MCF 10A (cell line): ENCODE data around the gene ZAR1L. TPM values are rescaled to one million over a fixed set of nuclear protein-coding genes. Genes with fewer than 3 reads are reported as not detected.

Experiments
- BruUV-seq: library from RNA; stranded (reverse); fragments of 400-500 nt; replicated peaks from 2 replicates; lab custom pipeline; 2021; lab: Mats Ljungman, UMichigan
- CTCF ChIA-PET: fragments of 300-600 bp; sonication (Branson Sonifier 250); formaldehyde crosslinking; extraction: SDS; loops from one replicate; lab custom pipeline; 2021; ENCODE audit warnings: antibody characterized with exemption, inconsistent platforms; lab: Yijun Ruan, JAX
- POLR2A ChIA-PET: fragments of 300-600, 350-650 bp; sonication (Branson Sonifier 250); formaldehyde crosslinking; extraction: SDS; loops from one replicate; lab custom pipeline; 2020; ENCODE audit warnings: antibody characterized with exemption, inconsistent platforms; lab: Yijun Ruan, JAX
- DNase-seq: peaks from one replicate; pipeline ENCODE4 v3.0.0-alpha.2; 2018; ENCODE audit not compliant: unreplicated experiment
- H3K27ac Mint-ChIP-seq: one replicate; pipeline ENCODE4 v1.8.0; 2022; ENCODE audit warnings: mild to moderate bottlenecking, low read depth, mixed read lengths; ENCODE audit not compliant: unreplicated experiment
- H3K27me3 Mint-ChIP-seq: one replicate; pipeline ENCODE4 v1.8.0; 2022; ENCODE audit warnings: mixed read lengths; ENCODE audit not compliant: insufficient read depth, unreplicated experiment
- H3K36me3 Mint-ChIP-seq: one replicate; pipeline ENCODE4 v1.8.0; 2022; ENCODE audit warnings: mild to moderate bottlenecking, moderate library complexity, mixed read lengths; ENCODE audit not compliant: insufficient read depth, unreplicated experiment
- H3K4me1 Mint-ChIP-seq: one replicate; pipeline ENCODE4 v1.8.0; 2022; ENCODE audit warnings: mixed read lengths; ENCODE audit not compliant: insufficient read depth, unreplicated experiment
- H3K4me3 Mint-ChIP-seq: one replicate; pipeline ENCODE4 v1.8.0; 2022; ENCODE audit warnings: mild to moderate bottlenecking, moderate library complexity, mixed read lengths; ENCODE audit not compliant: unreplicated experiment
- H3K9me3 Mint-ChIP-seq: one replicate; pipeline ENCODE4 v1.8.0; 2022; ENCODE audit warnings: mixed read lengths; ENCODE audit not compliant: unreplicated experiment
- intact Hi-C: fragments of 100-400 bp; cut with micrococcal nuclease; formaldehyde crosslinking; loops from 2 replicates; pipeline ENCODE4 v1.14.1; 2022
- total RNA-seq: library from RNA; stranded (reverse); gene quantifications from 2 replicates; pipeline ENCODE4 v1.2.3, GENCODE V29; 2022
- TF ChIP-seq, protein P1 (sequence below): fragments of 200-600 bp; IDR thresholded peaks from one replicate; pipeline ENCODE4 v1.8.0; 2022; ENCODE audit warnings: antibody characterized with exemption, mild to moderate bottlenecking; ENCODE audit not compliant: unreplicated experiment

Gene ZAR1L
- total RNA-seq, 1 experiment from 2014 or later = not detected

DNA sequence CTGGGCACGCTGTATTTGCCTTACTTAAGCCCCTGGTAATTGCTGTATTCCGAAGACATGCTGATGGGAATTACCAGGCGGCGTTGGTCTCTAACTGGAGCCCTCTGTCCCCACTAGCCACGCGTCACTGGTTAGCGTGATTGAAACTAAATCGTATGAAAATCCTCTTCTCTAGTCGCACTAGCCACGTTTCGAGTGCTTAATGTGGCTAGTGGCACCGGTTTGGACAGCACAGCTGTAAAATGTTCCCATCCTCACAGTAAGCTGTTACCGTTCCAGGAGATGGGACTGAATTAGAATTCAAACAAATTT lies 821 bp upstream of the ZAR1L start:
- POLR2A ChIA-PET = interaction anchor here (0.6 to 4.8 kb wide), 11 partner anchors 12 to 968 kb away, joined by 3 to 19 read pairs (median 4); partner anchors contain the start of gene FRY
- intact Hi-C loops = no loop called here

DNA sequence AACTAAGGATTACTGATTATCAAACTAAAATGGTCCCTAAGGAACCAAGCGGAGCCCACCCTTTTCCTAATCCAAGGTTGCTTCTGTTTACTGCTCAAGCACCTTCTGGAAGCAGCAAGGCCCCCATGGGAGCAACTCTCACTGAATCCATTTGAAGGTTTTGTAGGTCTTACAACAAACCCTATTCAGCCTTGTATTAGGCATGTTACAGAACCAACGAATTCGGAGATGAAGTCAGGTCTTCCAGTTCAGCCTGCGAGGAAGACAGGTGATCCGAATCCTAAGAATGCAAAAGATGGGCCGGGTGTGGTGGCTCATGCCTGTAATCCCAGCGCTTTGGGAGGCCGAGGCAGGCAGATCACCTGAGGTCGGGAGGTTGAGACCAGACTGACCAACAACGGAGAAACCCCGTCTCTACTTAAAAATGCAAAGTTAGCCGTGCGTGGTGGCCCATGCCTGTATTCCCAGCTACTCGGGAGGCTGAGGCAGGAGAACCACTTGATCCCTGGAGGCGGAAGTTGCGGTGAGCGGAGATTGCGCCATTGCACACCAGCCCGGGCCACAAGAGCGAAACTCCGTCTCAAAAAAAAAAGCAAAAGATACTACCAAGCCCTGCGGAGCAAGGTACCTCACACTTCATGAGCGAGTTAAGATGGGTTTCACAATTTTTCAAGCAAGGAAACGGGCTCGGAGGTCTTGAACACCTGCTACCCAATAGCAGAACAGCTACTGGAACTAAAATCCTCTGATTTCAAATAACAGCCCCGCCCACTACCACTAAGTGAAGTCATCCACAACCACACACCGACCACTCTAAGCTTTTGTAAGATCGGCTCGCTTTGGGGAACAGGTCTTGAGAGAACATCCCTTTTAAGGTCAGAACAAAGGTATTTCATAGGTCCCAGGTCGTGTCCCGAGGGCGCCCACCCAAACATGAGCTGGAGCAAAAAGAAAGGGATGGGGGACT lies 609 bp downstream of the ZAR1L start:
- DNase-seq = no peak
- POLR2A ChIA-PET = interaction anchor here (0.7 to 4.8 kb wide), 13 partner anchors 9 to 406 kb away, joined by 3 to 19 read pairs (median 4); partner anchors contain the start of gene FRY
- BruUV-seq = TSS peak; percentile 88

More for the DNA sequence above, 821 bp upstream of the ZAR1L start:
- no peaks in the 10 kb centered on the region for H3K36me3 Mint-ChIP-seq
- TF ChIP-seq, protein P1, sequence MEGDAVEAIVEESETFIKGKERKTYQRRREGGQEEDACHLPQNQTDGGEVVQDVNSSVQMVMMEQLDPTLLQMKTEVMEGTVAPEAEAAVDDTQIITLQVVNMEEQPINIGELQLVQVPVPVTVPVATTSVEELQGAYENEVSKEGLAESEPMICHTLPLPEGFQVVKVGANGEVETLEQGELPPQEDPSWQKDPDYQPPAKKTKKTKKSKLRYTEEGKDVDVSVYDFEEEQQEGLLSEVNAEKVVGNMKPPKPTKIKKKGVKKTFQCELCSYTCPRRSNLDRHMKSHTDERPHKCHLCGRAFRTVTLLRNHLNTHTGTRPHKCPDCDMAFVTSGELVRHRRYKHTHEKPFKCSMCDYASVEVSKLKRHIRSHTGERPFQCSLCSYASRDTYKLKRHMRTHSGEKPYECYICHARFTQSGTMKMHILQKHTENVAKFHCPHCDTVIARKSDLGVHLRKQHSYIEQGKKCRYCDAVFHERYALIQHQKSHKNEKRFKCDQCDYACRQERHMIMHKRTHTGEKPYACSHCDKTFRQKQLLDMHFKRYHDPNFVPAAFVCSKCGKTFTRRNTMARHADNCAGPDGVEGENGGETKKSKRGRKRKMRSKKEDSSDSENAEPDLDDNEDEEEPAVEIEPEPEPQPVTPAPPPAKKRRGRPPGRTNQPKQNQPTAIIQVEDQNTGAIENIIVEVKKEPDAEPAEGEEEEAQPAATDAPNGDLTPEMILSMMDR = no peak
- H3K4me1 Mint-ChIP-seq = no peaks in the 10 kb centered on the region
- CTCF ChIA-PET = interaction anchor here (1.1 to 2.1 kb wide), 4 partner anchors 11 to 406 kb away, joined by 3 to 6 read pairs (median 4); no protein-coding TSS in a partner anchor
- DNase-seq = no peak
- peak overlapping the region; percentile 90 for H3K4me3 Mint-ChIP-seq
- H3K9me3 Mint-ChIP-seq = no peaks in the 10 kb centered on the region
- H3K27me3 Mint-ChIP-seq = no peaks in the 10 kb centered on the region
- BruUV-seq = TSS peak; percentile 53
- H3K27ac Mint-ChIP-seq = peak overlapping the region; percentile 98

DNA sequence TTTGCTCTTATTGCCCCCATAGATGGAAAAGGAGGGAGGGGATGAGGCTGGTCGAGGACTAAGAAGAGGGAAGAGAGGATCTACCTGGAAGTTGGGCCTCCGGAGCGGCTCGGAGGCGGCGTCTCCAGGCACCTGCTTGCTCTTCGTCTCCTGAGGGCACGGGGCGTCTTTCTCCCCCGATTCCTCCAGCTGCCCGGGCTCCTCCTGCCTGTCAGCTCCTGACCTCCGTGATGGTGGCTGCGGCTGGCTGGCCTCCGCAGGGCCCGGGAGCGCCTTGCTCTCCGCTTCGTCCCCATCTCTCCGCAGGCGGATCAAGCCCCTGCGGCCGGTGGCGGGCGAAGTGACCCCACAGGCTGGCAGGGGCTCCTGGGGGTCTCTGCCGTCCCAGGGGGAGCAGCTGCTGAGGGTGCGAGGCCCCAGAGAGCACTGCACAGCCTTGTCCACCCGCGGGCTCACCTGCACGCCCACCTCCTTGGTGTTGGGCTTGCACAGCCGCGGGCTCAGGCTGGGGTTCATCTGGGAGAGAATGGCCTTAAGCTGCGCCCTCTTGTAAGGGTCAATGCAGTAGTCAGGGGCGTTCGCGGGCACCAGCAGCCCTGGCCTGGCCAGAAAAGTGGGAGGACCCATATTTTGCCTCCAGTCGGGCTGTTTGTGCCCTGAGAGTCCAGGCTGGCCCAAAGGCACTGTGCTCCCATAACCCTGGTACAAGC lies 3.8 kb downstream of the ZAR1L start:
- H3K4me3 Mint-ChIP-seq = no peak overlapping the region
- BruUV-seq = no TSS peak
- H3K36me3 Mint-ChIP-seq = no peaks in the 10 kb centered on the region
- DNase-seq = no peak
- H3K27me3 Mint-ChIP-seq = no peaks in the 10 kb centered on the region
- ChIA-PET POLR2A (no interaction called here), CTCF (interaction anchor here (0.5 to 3.0 kb wide), 20 partner anchors 21 to 587 kb away, joined by 3 to 9 read pairs (median 3); partner anchors contain the start of gene FRY)
- TF ChIP-seq, protein P1 = no peak
- H3K9me3 Mint-ChIP-seq = no peaks in the 10 kb centered on the region
- intact Hi-C loops = loop anchor here (2.0 kb wide), 1 partner anchor 399 kb away; no protein-coding TSS in a partner anchor
- H3K4me1 Mint-ChIP-seq = no peaks in the 10 kb centered on the region
- H3K27ac Mint-ChIP-seq = no peak overlapping the region

More for the DNA sequence above, 609 bp downstream of the ZAR1L start:
- H3K27me3 Mint-ChIP-seq = no peaks in the 10 kb centered on the region
- peak overlapping the region; percentile 98 for H3K27ac Mint-ChIP-seq
- no peaks in the 10 kb centered on the region for H3K9me3 Mint-ChIP-seq
- intact Hi-C loops = no loop called here
- CTCF ChIA-PET = interaction anchor here (0.6 to 2.1 kb wide), 12 partner anchors 13 to 795 kb away, joined by 3 to 12 read pairs (median 4); no protein-coding TSS in a partner anchor
- H3K4me3 Mint-ChIP-seq = peak overlapping the region; percentile 90
- H3K4me1 Mint-ChIP-seq = no peaks in the 10 kb centered on the region
- TF ChIP-seq, protein P1 = no peak
- no peaks in the 10 kb centered on the region for H3K36me3 Mint-ChIP-seq
